Pancreas (tissue), 10 donors: ENCODE data around the gene HLA-A. TPM values are rescaled to one million over a fixed set of nuclear protein-coding genes. Genes with fewer than 3 reads are reported as not detected.

Experiments
- ATAC-seq, 4 donors: fragments of 200-7000 bp; cut with Tn5 transposase; one replicate each; pipeline versions ENCODE4 v1.8.0 to v1.9.1; 2020; ENCODE audit warnings: mild to moderate bottlenecking in 4 of 4, moderate library complexity in 4 of 4
- DNase-seq, 6 donors: peaks; one replicate each; pipeline ENCODE4 v3.0.0-alpha.2; 2020
- FAIRE-seq: peaks from 2 replicates; lab custom pipeline; 2012; peaks lifted over from hg19 to GRCh38; lab: Jason Lieb, UNC
- H3K27ac ChIP-seq, 4 donors: fragments of 200-600 bp; sonication (generic); 1 replicate in 3 of 4; 2 replicates in 1 of 4; pipeline versions ENCODE4 v1.5.0 to v1.8.0; 2020
- H3K27me3 ChIP-seq, 4 donors: fragments of 200-600 bp; one replicate each; pipeline ENCODE4 v1.8.0; 2021
- H3K36me3 ChIP-seq, 3 donors: fragments of 200-600 bp; sonication (generic) in 1 of 3; one replicate each; pipeline versions ENCODE4 v1.5.0 to v1.8.0; 2020 to 2021
- H3K4me1 ChIP-seq, 3 donors: fragments of 200-600 bp; one replicate each; pipeline ENCODE4 v1.8.0; 2021
- H3K4me3 ChIP-seq, 4 donors: fragments of 200-600 bp; sonication (generic) in 2 of 4; one replicate each; pipeline versions ENCODE4 v1.5.0 to v1.8.0; 2020 to 2021
- H3K9me3 ChIP-seq, 4 donors: fragments of 200-600 bp; one replicate each; pipeline ENCODE4 v1.8.0; 2021
- CTCF ChIP-seq, 4 donors: fragments of 200-600 bp; sonication (generic) in 3 of 4; IDR thresholded peaks; one replicate each; pipeline versions ENCODE4 v1.5.0 to v1.8.0; 2021; ENCODE audit warnings: antibody characterized with exemption in 4 of 4
- WGBS, 2 donors: extraction: QIAGEN DNeasy Blood & Tissue Kit; methylation state at CpG; one replicate each; pipeline ENCODE4 v1.1.7; 2013; 5-methylcytosine and 5-hydroxymethylcytosine counted together
- intact Hi-C, 3 donors: fragments of 100-400 bp; cut with DNase I; formaldehyde crosslinking; loops; one replicate each; pipeline versions ENCODE4 v1.11.1 to v1.14.2; 2022
- polyA plus RNA-seq, 2 donors: library from polyadenylated mRNA; stranded (reverse); fragments of 200-250 nt; gene quantifications; one replicate each; pipeline ENCODE4 v1.2.3, GENCODE V29; 2013
- total RNA-seq, 6 donors: library from RNA; stranded (reverse); fragmentation: NEBNext Ultra II Directional in 4 of 6; extraction: Animal tissue kit (Norgen Biotek cat#: 25700) in 4 of 6; gene quantifications; one replicate each; pipeline versions ENCODE4 v1.2.1 to v1.2.4, GENCODE V29; 2021 to 2023
- donor health status: healthy with polysubstance abuse.
- donor health status: DM: no; HTN: no; CAD: no; lungs with moderate emphysema.
- donor health status: DM: no; HTN: no; CAD: no.
- donor health status: control.
- donor health status: control.
- donor health status: Bipolar disorder and iron deficiency.
- donor health status: DM: yes; HTN: yes; CAD: no.
- donor health status: DM: no; HTN: no; CAD: no.
- donor health status: DM: no; HTN: no; CAD: no.
- donor health status: DM: yes; HTN: yes; CAD: no.

Gene HLA-A
- total and polyA plus RNA-seq, 8 donors = 63.7 to 374 (median 153) TPM

DNA sequence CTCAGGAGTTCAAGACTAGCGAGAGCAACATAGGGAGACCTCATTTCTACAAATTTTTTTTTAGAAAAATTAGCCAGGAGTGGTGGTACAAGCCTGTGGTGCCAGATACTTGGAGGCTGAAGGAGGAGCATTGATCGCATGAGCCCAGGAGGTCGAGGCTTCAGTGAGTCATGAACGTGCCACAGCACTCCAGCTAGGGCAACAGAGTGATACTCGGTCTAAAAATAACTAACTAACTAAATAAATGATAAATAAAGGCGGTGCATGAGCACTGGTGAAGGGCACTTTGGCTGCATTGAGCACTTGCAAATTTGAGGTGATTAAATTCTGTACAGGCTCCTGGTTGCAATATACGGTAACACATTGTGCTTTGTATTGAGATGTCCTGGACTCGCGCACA is 13.5 kb downstream of the HLA-A start:
- no peak for TF ChIP-seq CTCF (IDR thresholded peaks at IDR 0.05)
- ATAC-seq (no peak), FAIRE-seq (no peak), DNase-seq (no peak)
- no peaks in the 10 kb centered on the region for H3K36me3 ChIP-seq
- no peaks in the 10 kb centered on the region for H3K9me3 ChIP-seq
- H3K4me3 ChIP-seq = no peak overlapping the region
- no peak overlapping the region for H3K27ac ChIP-seq
- no peaks in the 10 kb centered on the region for H3K4me1 ChIP-seq
- WGBS, 2 donors = 69 to 81% methylated on average over 9 of the region's 9 CpGs
- no peaks in the 10 kb centered on the region for H3K27me3 ChIP-seq
- intact Hi-C loops = no loop called here

DNA sequence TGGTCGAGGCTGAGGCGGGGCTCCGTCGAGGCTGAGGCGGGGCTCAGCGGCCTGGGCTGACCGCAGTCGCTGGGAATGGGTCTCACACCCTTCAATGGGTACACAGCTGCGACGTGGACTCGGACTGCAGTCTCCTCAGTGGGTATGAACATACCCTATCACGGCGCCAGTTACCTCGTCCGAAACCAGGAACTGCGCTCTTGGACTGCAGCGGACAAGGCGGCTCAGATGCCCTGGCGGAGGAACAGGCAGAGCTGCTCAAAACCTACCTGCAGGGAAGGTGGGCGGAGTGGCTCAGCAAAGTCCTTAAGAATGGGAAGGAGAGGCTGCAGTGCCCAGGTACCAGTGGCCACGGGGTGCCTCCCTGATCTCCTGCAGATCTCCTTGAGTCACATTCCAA is 14.2 kb downstream of the HLA-A start:
- DNase-seq = no peak

GRCh38 chr6:29958046-29958445 is 15.7 kb downstream of the HLA-A start:
- Histone ChIP-seq H3K27me3 (no peaks in the 10 kb centered on the region), H3K27ac (no peak overlapping the region), H3K36me3 (no peaks in the 10 kb centered on the region), H3K4me3 (no peak overlapping the region), H3K9me3 (no peaks in the 10 kb centered on the region), H3K4me1 (no peaks in the 10 kb centered on the region)
- DNase-seq = no peak
- ATAC-seq = no peak
- TF ChIP-seq CTCF (IDR thresholded peaks at IDR 0.05) = no peak
- no peak for FAIRE-seq
- 88 to 89% methylated on average over 1 of the region's 1 CpG for WGBS, 2 donors
- intact Hi-C loops = no loop called here

More for the DNA sequence above, 14.2 kb downstream of the HLA-A start:
- Histone ChIP-seq H3K4me3 (no peak overlapping the region), H3K27me3 (no peaks in the 10 kb centered on the region), H3K4me1 (no peaks in the 10 kb centered on the region), H3K27ac (no peak overlapping the region), H3K9me3 (no peaks in the 10 kb centered on the region), H3K36me3 (no peaks in the 10 kb centered on the region)
- ATAC-seq = no peak
- intact Hi-C loops = no loop called here
- 87 to 89% methylated on average over 21 of the region's 21 CpGs for WGBS, 2 donors
- no peak for FAIRE-seq
- TF ChIP-seq CTCF (IDR thresholded peaks at IDR 0.05) = no peak

- Histone ChIP-seq H3K36me3 (no peaks in the 10 kb centered on the region), H3K4me3 (no peak overlapping the region), H3K9me3 (no peaks in the 10 kb centered on the region), H3K4me1 (no peaks in the 10 kb centered on the region), H3K27ac (no peak overlapping the region), H3K27me3 (no peaks in the 10 kb centered on the region)
- intact Hi-C loops = no loop called here
- WGBS, 2 donors = 59 to 74% methylated on average over 2 of the region's 2 CpGs
- TF ChIP-seq CTCF (IDR thresholded peaks at IDR 0.05) = no peak
- no peak for DNase-seq
- no peak for FAIRE-seq
- no peak for ATAC-seq
These were observed 16.6 kb downstream of the HLA-A start for GRCh38 chr6:29958921-29959320.

DNA sequence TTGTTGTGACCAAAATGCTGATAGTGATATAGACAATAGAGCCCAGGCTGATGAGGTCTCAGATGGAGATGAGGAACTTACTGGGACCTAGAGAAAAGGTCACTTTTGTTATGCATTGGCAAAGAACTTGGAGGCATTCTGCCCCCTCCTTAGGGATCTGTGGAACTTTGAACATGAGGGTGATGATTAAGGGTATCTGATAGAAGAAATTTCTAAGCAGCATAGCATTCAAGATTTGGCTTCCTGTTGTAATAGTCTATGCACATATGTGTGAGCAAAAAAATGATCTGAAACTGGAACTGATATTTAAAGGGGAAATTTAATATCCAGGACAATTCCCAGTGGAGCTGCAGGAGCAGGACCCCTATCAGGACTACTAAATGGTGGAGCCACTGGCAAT is 17.1 kb downstream of the HLA-A start:
- Histone ChIP-seq H3K27me3 (no peaks in the 10 kb centered on the region), H3K4me1 (peaks cover 3% of the 10 kb centered on the region in 3 donors), H3K4me3 (no peak overlapping the region), H3K9me3 (no peaks in the 10 kb centered on the region), H3K36me3 (no peaks in the 10 kb centered on the region), H3K27ac (no peak overlapping the region)
- intact Hi-C loops = no loop called here
- TF ChIP-seq CTCF (IDR thresholded peaks at IDR 0.05) = no peak
- no peak for ATAC-seq
- no peak for DNase-seq
- FAIRE-seq = no peak
